GM18861 (cell line): ENCODE measurements around the gene MATR3.
A peak's percentile ranks its signal among the peaks of the same experiment; 100 is the strongest.
"Not testable (repeated sequence)": the region's sequence is repeated elsewhere in the genome, so short reads cannot be mapped to it uniquely, and the experiment has no call there.

Experiments used
- ATAC-seq: cut with Tn5 transposase; IDR thresholded peaks from one replicate; pipeline ENCODE4 v1.9.1; 2021; ENCODE audit not compliant: unreplicated experiment

The MATR3 gene

DNA sequence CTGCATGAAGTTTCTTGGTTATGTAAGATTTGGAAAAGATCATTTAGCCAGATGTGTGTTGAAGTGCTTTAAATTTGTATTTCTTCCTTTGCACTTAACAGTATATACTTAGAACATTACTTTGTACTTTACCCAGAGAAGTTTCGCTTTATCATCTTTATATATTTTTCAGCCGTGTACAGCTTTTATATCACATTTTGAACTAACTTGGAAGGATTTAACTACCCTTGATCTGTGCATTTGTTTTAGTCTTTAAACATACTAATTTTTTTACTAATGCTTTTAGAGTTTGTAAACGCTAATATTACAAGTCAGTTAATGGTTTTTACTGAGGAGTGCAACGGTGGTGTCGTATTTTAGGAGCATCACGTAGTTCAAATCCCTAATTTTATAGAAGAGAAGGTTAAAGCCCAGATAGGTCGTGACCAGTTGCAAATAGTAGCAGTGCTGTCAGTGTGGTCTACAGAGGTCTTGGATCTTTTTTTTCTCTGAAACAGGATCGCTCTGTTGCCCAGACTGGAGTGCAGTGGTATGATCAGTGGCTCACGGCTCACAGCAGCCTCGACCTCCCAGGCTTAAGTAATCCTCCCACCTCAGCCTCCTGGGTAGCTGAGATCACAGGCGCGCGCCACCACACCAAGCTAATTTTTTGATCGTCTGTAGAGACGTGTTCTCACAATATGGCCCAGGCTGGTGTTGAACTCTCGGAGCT lies 2.0 kb downstream of the MATR3 start:
- ATAC-seq: no peak

DNA sequence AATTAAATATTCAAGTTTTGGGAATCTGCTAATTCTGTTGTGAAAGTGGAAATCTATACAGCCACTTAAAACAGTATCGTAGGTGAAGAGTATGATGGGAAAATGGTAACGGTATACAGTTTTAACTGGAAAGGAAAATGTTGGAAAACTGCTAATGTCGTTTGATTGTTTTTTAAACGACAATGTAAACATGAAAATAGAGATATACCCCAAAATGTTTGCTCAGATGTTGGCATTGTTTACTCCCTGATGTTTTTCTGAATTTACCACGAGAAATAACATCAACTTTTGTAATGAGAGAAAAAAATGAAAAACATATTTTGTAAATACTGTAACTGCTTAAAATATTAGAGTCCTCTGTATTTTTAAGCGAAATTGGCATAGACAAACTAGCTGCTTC lies 2.7 kb downstream of the MATR3 start:
- ATAC-seq: no peak

DNA sequence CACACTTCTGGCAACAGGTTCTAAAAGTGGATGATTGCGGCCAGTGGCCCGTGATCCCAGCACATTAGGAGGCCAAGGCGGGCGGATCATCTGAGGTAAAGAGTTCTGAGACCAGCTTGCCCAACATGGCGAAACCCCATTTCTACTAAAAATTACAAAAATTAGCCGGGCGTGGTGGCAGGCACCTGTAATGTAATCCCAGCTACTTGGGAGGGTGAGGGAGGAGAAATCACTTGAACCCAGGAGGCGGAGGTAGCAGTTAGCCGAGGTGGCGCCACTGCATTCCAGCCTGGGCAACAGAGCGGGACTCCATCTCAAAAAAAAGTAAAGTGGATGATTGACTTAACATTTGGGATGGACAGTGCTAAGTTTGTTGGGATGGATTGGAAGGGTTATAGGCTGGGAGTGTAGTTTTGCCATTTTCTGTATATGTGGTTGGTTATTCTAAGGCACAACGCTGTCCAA lies 3.4 kb downstream of the MATR3 start:
- no peak for ATAC-seq

DNA sequence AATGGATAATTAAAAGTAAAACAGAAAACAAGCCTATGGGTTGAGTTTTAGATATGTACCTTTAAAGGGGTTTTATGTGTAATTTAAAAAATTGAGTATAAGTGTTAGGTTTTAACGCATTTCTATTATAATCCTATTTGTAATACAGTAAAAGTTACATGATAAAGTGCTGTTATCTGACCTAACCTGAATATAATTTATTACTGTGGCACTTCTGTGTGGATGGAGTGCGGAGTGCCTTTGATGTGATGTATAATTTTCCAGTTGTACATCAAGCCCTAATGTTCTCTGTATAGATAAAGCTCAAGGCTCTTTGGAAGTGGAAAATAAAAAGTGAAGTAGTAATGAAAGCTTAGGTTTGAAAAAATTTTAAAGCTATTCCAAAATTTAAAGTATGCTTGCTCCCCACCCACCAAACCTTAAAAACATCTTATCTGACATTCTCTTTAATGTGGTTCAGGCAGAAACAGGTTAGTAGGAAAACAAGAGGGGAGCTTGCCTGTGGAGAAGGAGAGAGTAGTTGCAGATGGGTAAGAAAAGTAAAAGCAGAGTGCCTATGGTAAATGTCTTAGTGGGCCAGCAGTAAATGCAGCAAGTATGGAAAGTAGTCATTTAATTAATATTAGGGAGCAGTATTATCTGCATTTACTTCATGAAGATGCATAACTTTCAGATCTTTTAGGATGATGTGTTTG lies 4.0 kb downstream of the MATR3 start:
- ATAC-seq: no peak

DNA sequence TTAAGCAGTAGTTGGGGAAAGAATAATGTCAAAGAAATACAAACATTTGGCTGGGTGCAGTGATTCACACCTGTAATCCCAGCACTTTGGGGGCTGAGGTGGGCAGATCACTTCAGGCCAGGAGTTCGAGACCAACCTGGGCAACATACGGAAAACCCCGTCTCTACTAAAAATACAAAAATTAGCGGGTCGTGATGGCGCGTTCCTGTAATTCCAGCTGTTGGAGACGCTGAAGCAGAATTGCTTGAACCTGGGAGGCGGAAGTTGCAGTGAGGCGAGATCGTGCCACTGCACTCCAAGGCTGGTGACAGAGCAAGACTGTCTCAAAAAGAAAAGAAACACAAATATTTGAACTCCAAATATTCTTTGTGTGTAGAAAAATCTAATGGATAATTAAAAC lies 4.7 kb downstream of the MATR3 start:
- ATAC-seq: no peak

DNA sequence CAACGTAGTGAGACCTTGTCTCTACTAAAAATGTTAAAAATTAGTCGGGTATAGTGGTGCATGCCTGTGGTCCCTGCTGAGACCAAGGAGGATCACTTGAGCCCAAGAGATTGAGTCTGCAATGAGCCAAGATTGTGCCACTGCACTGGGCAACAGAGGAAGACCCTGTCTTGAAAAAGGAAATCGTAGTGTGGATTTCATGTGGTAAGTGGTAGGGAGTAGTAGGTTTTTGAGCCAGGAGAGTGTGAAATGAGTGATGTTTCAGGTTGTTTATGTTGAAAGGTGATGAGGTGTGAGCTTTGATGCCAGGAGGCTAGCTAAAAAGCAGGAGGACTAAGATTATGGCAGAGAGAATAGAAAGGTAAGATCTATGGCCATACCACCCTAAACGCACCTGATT lies 5.9 kb downstream of the MATR3 start:
- no peak for ATAC-seq

DNA sequence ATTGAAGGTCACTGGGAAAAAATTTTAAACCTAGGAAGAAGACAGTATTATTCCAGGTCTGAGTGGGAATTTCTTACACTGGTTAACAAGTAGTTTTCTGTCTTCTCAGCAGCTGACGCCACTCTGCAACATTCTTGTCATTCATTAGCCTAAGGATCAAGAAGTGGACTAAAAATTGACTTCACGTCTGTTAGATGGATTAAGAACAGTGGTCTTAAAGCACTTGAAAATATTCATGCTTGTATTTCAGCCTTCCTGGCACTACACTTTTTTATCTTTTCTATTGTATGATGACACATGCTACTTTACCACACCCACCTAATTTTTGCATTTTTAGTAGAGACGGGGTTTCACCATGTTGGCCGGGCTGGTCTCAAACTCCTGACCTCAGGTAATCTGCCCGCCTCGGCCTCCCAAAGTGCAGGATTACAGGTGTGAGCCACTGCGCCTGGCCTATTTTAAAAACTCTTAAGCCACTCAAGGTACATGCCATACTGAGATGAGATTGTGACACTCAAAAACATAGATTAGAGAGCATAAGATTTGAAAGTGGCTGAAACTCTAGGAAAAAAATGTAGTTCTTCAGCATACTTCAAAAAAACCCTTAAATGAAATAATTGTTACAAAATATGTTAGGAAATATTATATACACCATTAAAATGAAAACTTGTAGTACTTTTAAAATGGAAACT lies 8.4 kb downstream of the MATR3 start:
- no peak for ATAC-seq

DNA sequence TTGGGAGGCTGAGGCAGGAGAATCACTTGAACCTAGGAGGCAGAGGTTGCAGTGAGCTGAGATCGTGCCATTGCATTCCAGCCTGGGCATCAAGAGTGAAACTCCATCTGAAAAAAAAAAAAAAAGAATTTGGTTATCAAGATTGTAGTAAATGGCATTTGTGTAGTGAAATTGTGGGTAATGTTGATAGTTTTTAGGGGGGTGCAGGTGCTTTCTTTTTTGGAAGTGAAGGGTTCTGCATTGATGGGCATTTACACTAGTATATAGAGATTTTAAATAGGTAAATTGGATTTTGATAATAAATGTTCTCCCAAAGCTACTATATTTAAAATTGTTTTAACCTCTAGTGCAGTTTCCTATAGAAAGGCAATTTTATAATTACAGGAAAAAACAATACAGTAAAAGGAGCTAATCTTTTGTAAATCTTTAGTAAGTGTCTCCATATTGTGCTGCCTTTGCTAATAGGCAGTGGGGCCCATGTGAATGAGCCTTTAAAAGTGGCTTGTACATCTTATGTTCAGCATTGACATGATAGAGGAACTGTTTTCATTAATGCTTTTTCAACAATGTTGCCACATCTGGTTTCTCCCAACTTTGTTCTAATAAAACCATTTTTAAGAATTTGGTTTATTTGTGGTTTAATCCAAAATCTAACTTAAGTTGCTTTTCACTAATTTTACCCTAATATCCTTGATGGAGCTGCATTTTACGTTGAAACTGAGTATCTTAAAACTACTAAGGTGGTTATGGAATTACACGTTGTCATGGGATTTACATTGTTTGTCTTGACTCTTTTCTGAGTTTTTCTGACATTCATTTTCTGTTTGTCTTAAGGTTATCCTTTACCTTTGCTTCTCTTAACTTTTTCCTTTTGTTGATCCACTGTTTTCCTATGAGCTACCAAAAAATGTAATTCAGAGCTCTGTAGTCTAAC lies 11.1 kb downstream of the MATR3 start:
- no peak for ATAC-seq

DNA sequence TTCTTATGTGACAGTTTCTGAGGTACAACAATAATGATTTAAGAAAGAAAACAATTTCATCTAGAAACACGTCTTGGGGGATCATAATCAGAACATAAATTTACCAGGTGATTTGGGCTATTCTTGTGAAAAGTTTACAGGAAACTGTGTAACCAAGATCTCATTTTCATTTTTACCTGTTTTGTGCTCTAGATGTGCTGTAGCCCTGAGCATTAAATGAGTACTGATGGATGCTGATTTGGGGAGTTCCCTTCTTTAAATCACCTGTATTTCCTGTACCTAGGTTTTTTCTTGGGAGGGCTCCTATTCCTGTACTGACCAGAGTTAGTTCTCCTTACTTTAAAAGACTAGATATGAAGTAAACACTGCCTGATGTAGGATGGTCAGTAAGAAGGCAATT lies 12.7 kb downstream of the MATR3 start:
- ATAC-seq: no peak

DNA sequence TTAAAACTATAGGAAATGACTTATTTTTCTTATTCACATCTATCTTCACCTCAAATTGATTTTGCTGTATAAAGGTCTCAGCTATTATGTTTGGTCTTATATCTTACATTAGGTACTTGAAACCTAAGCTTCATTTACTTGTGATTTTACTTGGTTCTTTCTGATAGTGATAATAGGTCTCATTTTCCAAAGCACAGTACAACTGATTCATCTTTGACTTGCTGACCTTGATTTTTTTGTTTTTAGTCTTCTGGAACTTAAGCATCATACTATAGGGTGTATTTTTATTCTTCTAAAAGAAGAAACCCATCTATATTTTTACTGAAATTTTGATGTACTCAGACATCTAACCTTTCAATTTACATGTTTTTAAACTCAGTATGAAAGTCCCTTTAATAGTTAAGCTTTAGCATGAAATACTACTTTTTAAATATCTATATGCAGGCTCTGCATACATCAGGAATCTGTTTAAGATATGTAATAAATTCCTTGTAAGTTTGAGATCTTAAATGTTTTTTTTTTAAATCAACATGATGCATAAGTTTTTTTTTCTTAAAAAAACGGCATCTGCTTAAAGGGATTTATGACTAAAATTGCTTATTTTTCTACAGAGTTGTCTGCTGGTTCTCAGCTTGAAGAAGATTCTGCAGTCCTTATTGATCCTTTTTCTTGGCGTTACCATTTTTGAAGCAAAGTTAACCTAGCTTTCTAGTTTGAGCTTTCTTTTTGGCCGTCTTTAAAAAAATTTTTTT lies 13.3 kb downstream of the MATR3 start:
- ATAC-seq: no peak

DNA sequence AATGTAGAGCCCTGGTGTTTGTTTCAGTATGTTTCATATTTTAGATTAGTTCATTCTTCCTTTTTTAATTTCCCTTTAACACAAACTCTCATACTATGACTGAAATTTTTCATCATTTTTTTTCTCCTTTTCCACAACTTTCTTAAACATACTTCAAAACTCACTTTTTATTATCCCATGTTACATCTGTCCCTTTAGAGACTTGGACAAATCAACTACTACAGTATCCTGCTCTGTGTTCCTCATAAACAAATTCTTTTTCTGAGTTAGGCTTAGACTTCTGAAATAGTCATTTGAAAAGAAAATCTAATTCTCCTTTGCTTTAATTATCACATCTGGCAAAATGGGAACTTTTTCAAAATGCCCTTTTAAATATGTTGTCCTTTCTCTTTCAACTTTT lies 15.3 kb downstream of the MATR3 start:
- ATAC-seq: no peak

DNA sequence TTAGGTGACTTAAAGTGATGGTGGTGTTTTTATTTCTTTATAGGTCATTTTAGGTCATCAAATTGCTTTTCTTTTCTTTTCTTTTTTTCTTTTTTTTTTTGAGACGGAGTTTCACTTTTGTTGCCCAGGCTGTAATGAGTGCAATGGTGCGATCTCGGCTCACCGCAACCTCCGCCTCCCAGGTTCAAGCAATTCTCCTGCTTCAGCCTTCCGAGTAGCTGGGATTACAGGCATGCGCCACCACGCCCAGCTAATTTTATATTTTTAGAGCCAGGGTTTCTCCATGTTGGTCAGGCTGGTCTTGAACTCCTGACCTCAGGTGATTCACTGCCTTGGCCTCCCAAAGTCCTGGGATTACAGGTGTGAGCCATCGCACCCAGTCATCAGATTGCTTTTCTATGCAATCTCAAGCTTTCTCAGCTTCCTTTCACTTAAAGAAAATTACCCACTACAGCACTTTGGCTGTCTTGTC lies 17.2 kb downstream of the MATR3 start:
- not testable (repeated sequence) for ATAC-seq

DNA sequence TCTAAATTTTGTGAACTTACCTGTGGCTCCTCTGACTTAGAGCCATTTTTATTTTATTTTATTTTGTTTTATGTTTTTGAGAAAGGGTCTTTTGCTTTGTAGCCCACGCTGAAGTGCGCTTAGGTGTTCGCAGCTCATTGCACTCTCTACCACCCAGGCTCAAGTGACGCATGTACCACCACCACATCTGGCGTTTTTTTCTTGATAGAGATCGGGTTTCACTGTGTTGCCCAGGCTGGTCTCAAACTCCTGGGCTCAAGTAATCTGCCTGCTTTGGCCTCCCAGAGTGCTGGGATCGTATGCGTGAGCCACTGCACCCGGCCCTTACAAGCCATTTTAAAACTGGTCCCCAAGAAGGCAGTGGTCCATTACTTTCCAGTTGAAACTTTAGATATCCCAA lies 18.5 kb downstream of the MATR3 start:
- no peak for ATAC-seq

DNA sequence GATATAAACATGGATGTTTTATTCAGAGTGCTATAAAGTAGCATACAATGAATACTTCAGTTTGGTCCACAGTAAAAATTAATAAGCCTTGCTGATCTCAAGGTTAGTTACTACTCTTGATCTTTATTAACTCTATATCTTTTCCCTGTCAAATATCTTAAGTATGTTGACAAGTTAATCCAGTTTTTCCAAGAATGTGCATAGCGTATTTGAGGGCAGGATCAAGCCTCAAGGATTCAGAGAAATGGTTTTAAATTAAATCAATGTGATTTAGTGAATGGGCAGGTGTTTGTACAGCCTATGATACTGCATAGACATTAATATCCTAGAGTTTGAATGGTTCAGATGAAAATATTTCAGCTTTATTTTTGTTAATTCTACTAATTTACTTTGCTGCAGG lies 20.7 kb downstream of the MATR3 start:
- no peak for ATAC-seq

DNA sequence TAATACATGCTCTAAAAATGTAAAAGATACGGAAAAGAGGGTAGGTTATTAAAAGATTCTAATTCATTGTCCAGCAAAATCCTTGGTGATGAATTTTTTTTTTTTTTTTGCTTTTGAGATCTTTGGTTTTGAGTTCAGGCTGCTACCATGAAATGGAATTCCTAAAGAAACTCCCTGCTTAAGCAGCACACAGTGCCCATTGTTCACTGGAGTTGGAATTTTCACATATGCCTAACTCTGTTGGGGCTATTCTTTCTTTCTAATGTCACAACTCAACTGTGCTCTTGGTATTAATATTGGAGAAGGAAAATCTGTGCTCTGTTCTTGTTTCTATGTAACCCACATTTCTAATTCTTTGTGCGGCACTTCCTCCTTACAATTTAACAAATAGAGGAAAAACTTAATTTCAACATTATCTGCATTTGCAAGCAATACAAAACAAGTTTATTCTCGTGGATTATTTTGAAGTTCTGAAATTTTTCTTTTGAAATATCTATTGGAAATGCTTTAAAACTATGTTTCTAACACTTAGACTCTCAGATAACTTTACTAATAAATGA lies 21.6 kb downstream of the MATR3 start:
- no peak for ATAC-seq

DNA sequence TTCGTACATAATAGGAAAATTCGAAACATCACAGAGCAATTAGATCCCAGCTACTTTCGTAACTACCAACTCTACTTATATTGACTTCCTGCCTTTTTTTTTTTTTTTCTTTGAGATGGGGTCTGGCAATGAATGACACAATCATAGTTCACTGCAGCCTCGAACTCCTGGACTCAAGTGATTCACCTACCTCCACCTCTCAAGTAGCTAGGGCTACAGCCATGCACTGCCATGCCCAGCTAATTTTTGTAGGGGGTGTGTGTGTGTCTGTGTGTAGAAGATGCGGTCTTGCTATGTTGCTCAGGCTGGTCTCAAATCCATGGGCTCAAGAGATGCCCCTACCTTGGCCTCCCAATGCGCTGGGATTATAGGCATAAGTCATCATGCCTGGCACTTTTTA lies 42.3 kb downstream of the MATR3 start:
- no peak for ATAC-seq

DNA sequence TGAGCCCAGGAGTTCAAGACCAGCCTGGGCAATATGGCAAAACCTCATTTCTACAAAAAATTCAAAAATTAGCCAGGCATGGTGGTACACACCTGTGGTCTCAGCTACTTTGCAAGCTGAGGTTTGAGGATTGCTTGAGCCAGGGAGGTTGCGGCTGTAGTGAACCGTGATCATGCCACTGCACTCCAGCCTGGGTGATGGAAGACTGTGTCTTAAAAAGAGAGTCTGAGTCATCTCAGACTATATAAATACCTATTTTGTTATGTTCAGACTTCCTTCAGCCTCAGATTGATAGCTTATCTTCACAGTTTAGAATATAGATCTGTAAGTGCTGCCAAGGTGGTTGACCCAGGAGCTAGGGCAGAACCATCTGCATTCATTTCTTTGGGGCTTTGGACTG lies 46.5 kb downstream of the MATR3 start:
- ATAC-seq: no peak

DNA sequence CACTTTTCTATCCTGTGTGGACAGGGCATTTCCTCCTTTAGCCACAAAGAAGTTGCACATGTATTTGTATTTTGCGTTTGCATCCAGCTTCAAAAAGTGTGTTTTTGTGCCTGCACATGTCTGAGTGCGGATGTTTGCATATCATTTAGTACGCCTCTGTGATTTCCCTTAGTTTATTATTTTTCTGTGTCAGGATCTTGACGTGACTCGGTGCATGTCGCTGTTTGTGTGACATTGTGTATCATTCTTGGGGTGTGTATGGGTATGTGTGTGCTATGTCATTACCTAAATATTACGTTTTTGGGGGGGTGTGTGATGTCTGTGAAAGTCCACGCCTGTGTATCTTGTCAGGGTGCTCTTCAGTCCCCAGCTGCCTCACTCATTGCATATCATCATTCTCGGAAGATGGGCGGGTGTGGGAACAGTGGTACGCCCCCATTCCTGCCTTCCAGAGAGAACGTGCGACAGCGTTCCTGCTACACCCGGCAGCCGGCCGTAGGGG lies 47.7 kb downstream of the MATR3 start:
- ATAC-seq: no peak

DNA sequence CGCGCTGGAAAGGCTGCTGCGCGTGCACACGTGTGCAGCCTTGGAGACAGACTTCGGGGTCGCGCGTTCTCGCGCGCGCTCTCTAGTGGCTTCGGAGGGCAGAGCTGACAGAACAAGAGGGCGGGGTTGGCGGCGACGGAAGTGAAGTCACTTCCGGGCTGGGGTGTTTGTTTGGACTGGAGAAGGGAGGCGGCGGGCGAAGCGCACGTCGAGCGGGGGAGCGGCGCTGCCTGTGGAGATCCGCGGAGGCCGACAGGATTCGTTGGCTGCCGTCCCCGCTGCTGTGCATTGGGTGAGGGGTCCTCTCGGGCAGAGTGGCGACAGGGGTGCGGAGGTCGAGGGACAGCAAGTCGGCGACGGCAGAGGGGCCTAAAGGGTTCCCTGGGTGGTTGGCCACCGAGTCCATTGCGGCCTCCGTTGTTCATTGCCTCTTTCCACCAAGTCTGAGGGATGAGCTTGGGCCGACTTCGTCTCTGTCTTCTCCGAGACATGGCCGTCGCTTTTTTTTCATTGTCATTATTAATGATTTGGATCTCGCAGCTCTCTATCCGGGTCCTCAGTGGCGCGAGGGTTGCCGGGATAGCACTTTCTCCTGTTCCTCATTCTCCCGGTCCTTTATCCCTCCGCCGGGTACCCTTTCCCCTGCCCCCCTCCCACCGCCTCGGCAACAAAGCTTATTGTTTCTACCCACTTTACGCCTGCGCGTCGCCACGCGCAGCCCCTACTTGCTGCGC lies 48.3 kb downstream of the MATR3 start, which contains the start of gene PAIP2:
Gene PAIP2, plus strand, starts transcription at position 166 of the 734 bp plus-strand sequence. CDS start 21,931 bp downstream, outside the sequence.
- ATAC-seq: peak; percentile 79
